Body of pancreas (tissue), 4 donors: Measurements from ENCODE around the gene RAD51B.

ENCODE experiments used
- CTCF ChIP-seq, 7 experiments: fragments of 450-650 bp in 4 of 7; fragments of 200-600 bp in 3 of 7; sonication (generic) in 3 of 7; IDR thresholded peaks; one replicate each; pipeline ENCODE4 v1.5.1; 2016 to 2019; ENCODE audit warnings: antibody characterized with exemption in 7 of 7
- POLR2A ChIP-seq, 3 donors: fragments of 450-650 bp; IDR thresholded peaks; one replicate each; pipeline ENCODE4 v1.6.1; 2016; ENCODE audit warnings: antibody characterized with exemption in 3 of 3, mild to moderate bottlenecking in 2 of 3

GRCh38 chr14:68177728-68178127 is 358.1 kb downstream of the RAD51B start:
- TF ChIP-seq CTCF (IDR thresholded peaks at IDR 0.05) (no peak), POLR2A (IDR thresholded peaks at IDR 0.05) (no peak)
